PC-9 (cell line): ENCODE measurements around the gene FOXA1. TPM values are rescaled to one million over a fixed set of nuclear protein-coding genes. Genes with fewer than 3 reads are reported as not detected.
A peak's percentile ranks its signal among the peaks of the same experiment; 100 is the strongest.

Source experiments
- BruUV-seq: library from RNA; stranded (reverse); fragments of 400-500 nt; replicated peaks from 2 replicates; lab custom pipeline; 2021; lab: Mats Ljungman, UMichigan
- CTCF ChIA-PET: fragments of 300-600 bp; sonication (Branson Sonifier 250); formaldehyde crosslinking; loops from one replicate; lab custom pipeline; 2022; ENCODE audit warnings: antibody characterized with exemption; lab: Charles Lee
- POLR2A ChIA-PET: fragments of 300-600 bp; sonication (Branson Sonifier 250); formaldehyde crosslinking; loops from one replicate; lab custom pipeline; 2022; ENCODE audit warnings: antibody characterized with exemption; ENCODE audit not compliant: unreplicated experiment; lab: Charles Lee
- DNase-seq, 2 experiments: peaks; one replicate each; pipeline versions ENCODE4 v3.0.0 to v3.0.0-alpha.2; 2015 to 2022; ENCODE audit warnings: mixed read lengths in 1 of 2
- H2AFZ ChIP-seq: fragments of 200-600 bp; sonication (generic); 2 replicates; pipeline ENCODE4 v1.8.1; 2017; ENCODE audit warnings: antibody characterized with exemption
- H3F3A ChIP-seq: fragments of 200-600 bp; sonication (generic); 2 replicates; pipeline ENCODE4 v1.8.1; 2017; ENCODE audit warnings: antibody characterized with exemption, mild to moderate bottlenecking, low read depth; ENCODE audit not compliant: insufficient read depth
- H3K27ac ChIP-seq: fragments of 200-600 bp; sonication (generic); 2 replicates; pipeline ENCODE4 v1.6.1; 2016; ENCODE audit warnings: mixed run types
- H3K27me3 ChIP-seq: fragments of 200-600 bp; sonication (generic); 2 replicates; pipeline ENCODE4 v1.6.1; 2016; ENCODE audit warnings: low read depth, mixed run types; ENCODE audit not compliant: insufficient read depth
- H3K36me3 ChIP-seq: fragments of 200-600 bp; sonication (generic); 2 replicates; pipeline ENCODE4 v1.6.1; 2016; ENCODE audit warnings: low read depth, mixed run types
- H3K4me1 ChIP-seq: fragments of 200-600 bp; sonication (generic); replicated peaks from 2 replicates; pipeline ENCODE4 v1.6.1; 2016; ENCODE audit warnings: mixed run types; ENCODE audit not compliant: insufficient read depth
- H3K4me2 ChIP-seq: fragments of 200-600 bp; sonication (generic); 2 replicates; pipeline ENCODE4 v1.6.1; 2017; ENCODE audit warnings: mixed run types
- H3K4me3 ChIP-seq: fragments of 200-600 bp; sonication (generic); 2 replicates; pipeline ENCODE4 v1.6.1; 2016; ENCODE audit warnings: mixed run types
- H3K79me2 ChIP-seq: fragments of 200-600 bp; sonication (generic); 2 replicates; pipeline ENCODE4 v1.6.1; 2017; ENCODE audit warnings: low read depth, mixed run types
- H3K9me2 ChIP-seq: fragments of 200-600 bp; sonication (generic); 2 replicates; pipeline ENCODE4 v1.8.1; 2017; ENCODE audit warnings: mild to moderate bottlenecking; ENCODE audit not compliant: insufficient read depth
- H3K9me3 ChIP-seq: fragments of 200-600 bp; sonication (generic); 2 replicates; pipeline ENCODE4 v1.8.1; 2016; ENCODE audit warnings: low read depth; ENCODE audit not compliant: insufficient read depth
- H4K20me1 ChIP-seq: fragments of 200-600 bp; sonication (generic); 2 replicates; pipeline ENCODE4 v1.8.1; 2017; ENCODE audit not compliant: insufficient read depth
- CTCF ChIP-seq: fragments of 200-600 bp; sonication (generic); conservative IDR thresholded peaks from 2 replicates; pipeline ENCODE4 v1.6.1; 2017; ENCODE audit warnings: mixed run types, antibody characterized with exemption, mild to moderate bottlenecking, moderate library complexity
- EZH2 ChIP-seq: fragments of 200-600 bp; sonication (generic); IDR thresholded peaks from 2 replicates; pipeline ENCODE4 v1.8.0; 2017; ENCODE audit warnings: antibody characterized with exemption, low read depth
- intact Hi-C: fragments of 100-400 bp; cut with micrococcal nuclease; formaldehyde crosslinking; loops from one replicate; pipeline ENCODE4 v1.10.0; 2022; ENCODE audit not compliant: unreplicated experiment
- total RNA-seq: library from RNA; stranded (reverse); gene quantifications from 2 replicates; pipeline ENCODE4 v1.2.3, GENCODE V29; 2021

FOXA1 gene
- total RNA-seq, 1 experiment from 2014 or later = 35.4 TPM

DNA sequence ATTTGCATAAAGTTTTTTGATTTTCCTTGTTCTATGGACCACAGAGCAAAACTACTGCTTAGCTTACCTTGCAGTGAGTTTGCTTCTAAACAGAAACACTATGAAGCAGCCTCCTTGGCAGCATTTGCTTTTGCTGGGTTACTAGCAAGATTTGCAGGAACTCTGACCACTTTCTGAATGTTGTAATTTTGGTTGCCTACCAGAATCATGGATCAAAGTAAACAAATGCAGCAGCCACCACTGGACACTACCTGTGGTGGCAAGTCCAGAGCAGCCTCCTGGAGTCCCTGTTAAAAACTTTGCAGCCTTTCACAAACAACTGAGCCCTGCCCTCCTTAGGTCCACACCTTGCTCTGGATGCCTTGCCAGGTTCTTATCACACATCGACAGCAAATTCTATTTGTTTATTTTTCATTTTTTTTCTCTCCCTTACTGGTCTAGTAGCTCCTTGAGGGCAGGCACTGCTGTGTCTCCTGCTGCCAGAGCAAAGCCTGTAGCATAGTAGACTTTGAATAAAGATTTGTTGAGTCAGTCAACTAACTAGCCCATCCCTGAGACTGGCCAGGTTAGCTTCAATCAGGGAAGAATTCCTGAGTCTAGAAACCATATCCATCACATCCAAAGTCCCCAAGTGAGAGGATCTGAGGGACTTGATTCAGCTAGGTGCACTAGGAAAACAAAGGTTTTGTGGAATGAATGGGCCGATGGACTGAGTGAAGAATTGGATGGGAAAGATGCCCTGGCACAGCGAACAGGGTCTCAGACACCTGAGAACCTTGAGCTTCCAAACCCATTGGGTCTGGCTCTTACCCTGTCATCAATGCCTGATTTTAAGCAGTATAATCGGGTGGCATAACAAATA lies 6.1 kb upstream of the FOXA1 start:
- CTCF ChIA-PET = interaction anchor here (0.6 kb wide), 1 partner anchor 356 kb away, joined by 3 read pairs; no protein-coding TSS in a partner anchor
- no peaks in the 10 kb centered on the region for H3K9me2 ChIP-seq

DNA sequence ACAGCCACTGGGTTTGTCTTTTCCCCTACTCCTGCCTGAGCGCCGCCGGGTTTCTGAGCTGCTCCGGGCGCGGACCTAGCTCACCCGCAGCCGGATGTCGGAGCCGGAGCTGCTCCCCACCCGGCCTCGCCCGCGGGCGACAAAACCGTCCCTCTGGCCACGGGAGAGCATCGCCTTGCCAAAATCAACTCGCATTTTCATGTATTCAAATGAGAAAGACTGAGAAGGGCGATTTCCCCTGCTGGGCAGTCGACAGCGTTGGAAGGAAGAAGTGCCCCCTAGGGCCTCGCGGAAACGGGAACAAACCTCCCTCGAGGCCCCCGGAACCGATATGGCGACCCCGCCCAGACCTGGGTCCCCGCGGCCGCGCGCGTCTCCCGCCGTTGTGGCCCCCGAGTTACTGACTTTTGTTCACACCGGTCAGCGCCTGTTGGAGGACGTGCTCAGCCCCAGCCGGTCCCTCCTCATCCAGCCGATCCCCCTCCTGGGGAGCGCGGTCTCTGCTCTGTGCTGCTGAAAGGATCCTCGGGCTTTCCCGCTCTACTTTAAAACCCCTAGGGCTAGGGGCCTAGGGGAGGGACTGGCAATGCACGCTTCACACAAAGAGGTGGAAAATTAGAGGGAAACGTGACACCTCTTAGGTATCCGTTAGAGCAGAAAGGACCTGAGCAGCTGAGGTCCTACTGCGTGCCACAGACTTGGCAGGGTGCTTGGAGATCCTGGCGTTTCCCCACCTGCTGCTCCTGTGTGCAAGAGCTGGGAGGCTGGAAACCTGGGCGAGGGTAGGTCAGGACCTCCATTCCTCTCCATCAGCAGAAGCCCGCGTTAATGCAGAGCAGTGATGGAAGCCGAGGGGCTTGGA lies 4.7 kb upstream of the FOXA1 start:
- Histone ChIP-seq H3K27ac (peak overlapping the region; percentile 99), H3K36me3 (no peaks in the 10 kb centered on the region), H3K4me3 (peak overlapping the region; percentile 78), H3K9me2 (no peaks in the 10 kb centered on the region), H3K4me1 (peaks cover 14% of the 10 kb centered on the region), H4K20me1 (no peaks in the 10 kb centered on the region), H3K79me2 (peaks cover 47% of the 10 kb centered on the region), H2AFZ (peak overlapping the region; percentile 84), H3K4me2 (peak overlapping the region; percentile 83), H3F3A (peaks cover 26% of the 10 kb centered on the region), H3K9me3 (no peaks in the 10 kb centered on the region), H3K27me3 (no peaks in the 10 kb centered on the region)
- TF ChIP-seq EZH2 (no peak), CTCF (no peak)
- ChIA-PET POLR2A (no interaction called here), CTCF (no interaction called here)
- no peak for DNase-seq
- intact Hi-C loops = loop anchor here (5.0 to 10.0 kb wide), 2 partner anchors 98 to 625 kb away; no protein-coding TSS in a partner anchor
- BruUV-seq = no TSS peak

More for the DNA sequence above, 6.1 kb upstream of the FOXA1 start:
- Histone ChIP-seq H3K4me3 (peak overlapping the region; percentile 78; the same call in 1 of the 2 replicates), H3K27ac (no peak overlapping the region), H3K36me3 (no peaks in the 10 kb centered on the region), H3F3A (peaks cover 26% of the 10 kb centered on the region), H3K4me1 (peaks cover 14% of the 10 kb centered on the region), H4K20me1 (no peaks in the 10 kb centered on the region), H3K79me2 (peaks cover 45% of the 10 kb centered on the region), H3K4me2 (peak overlapping the region; percentile 83), H2AFZ (no peak overlapping the region), H3K9me3 (no peaks in the 10 kb centered on the region), H3K27me3 (no peaks in the 10 kb centered on the region)
- no peak for DNase-seq
- POLR2A ChIA-PET = interaction anchor here (0.5 to 0.6 kb wide), 2 partner anchors 381 to 1571 kb away, joined by 3 to 6 read pairs; no protein-coding TSS in a partner anchor
- TF ChIP-seq EZH2 (no peak), CTCF (no peak)
- intact Hi-C loops = no loop called here
- no TSS peak for BruUV-seq
